C4-2B (cell line): Measurements from ENCODE around the gene PSMC4.

Experiments
- CTCF ChIP-seq: fragments of 450-650 bp; conservative IDR thresholded peaks from 2 replicates; pipeline ENCODE4 v1.5.1; 2017; ENCODE audit warnings: mild to moderate bottlenecking
- ZFX ChIP-seq: fragments of 450-650 bp; IDR thresholded peaks from 2 replicates; pipeline ENCODE4 v1.6.1; 2017

GRCh38 chr19:39974377-39975155 lies 3.6 kb downstream of the PSMC4 start:
- TF ChIP-seq CTCF (no peak), ZFX (no peak)
